ENCODE data around the gene HHIPL1.

DNA sequence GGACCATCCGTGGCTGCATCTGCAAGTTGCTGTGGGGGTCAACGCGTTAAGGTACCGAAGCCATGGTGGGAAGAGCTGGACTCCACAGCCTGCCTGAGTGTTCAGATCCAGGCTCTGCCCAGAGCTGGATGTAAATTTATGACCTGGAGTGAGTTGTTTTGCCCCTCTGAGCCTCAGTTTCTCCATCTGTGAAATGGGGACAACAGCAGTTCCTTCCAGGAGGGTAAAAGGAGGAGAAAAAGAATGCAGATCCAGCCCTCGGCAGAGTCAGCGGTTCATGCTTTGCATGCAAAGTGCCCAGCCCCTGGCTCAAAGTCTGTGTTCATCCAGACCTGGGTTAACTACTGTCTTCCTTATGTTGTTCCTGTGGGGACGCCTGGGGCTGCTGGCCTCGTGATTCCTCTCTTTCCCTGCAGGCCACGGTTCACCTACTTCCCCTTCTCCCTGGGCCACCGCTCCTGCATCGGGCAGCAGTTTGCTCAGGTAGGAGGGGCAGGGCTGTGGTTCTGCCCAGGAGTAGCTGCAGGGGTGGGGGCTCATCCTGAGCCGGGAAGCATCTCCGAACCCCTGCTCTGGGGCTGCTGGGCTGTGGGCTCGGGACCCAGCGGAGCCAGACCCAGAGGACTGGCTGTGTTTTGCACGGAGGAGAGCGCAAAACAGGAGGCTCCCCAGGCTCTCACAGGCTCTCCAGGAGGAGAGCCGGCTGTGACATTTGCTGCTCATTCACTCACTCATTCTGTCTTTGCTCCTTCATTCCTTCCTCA, 81.0 kb downstream of the HHIPL1 start:
- TF ChIP-seq, protein P1, sequence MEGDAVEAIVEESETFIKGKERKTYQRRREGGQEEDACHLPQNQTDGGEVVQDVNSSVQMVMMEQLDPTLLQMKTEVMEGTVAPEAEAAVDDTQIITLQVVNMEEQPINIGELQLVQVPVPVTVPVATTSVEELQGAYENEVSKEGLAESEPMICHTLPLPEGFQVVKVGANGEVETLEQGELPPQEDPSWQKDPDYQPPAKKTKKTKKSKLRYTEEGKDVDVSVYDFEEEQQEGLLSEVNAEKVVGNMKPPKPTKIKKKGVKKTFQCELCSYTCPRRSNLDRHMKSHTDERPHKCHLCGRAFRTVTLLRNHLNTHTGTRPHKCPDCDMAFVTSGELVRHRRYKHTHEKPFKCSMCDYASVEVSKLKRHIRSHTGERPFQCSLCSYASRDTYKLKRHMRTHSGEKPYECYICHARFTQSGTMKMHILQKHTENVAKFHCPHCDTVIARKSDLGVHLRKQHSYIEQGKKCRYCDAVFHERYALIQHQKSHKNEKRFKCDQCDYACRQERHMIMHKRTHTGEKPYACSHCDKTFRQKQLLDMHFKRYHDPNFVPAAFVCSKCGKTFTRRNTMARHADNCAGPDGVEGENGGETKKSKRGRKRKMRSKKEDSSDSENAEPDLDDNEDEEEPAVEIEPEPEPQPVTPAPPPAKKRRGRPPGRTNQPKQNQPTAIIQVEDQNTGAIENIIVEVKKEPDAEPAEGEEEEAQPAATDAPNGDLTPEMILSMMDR (IDR thresholded peaks at IDR 0.05): no peak
- no peak for TF ChIP-seq EZH2 (IDR thresholded peaks at IDR 0.05)
- no peak for TF ChIP-seq EZH2phosphoT487 (IDR thresholded peaks at IDR 0.05)
